Ovary (tissue), 3 donors: ENCODE results near the gene DHX16.

ENCODE experiments used
- CTCF ChIP-seq, 3 donors: fragments of 450-650 bp in 2 of 3; fragments of 200-600 bp in 1 of 3; IDR thresholded peaks; one replicate each; pipeline versions ENCODE4 v1.5.1 to v1.8.0; 2016 to 2022; ENCODE audit warnings: antibody characterized with exemption in 3 of 3, mild to moderate bottlenecking in 1 of 3
- EP300 ChIP-seq: sonication (generic); formaldehyde crosslinking; IDR thresholded peaks from one replicate; pipeline ENCODE4 v1.6.1; 2017; ENCODE audit warnings: antibody characterized with exemption
- POLR2A ChIP-seq: fragments of 450-650 bp; IDR thresholded peaks from one replicate; pipeline ENCODE4 v1.6.1; 2017; ENCODE audit warnings: antibody characterized with exemption, mild to moderate bottlenecking, moderate library complexity
- donor health status: DM: no; HTN: no; CAD: no.

DNA sequence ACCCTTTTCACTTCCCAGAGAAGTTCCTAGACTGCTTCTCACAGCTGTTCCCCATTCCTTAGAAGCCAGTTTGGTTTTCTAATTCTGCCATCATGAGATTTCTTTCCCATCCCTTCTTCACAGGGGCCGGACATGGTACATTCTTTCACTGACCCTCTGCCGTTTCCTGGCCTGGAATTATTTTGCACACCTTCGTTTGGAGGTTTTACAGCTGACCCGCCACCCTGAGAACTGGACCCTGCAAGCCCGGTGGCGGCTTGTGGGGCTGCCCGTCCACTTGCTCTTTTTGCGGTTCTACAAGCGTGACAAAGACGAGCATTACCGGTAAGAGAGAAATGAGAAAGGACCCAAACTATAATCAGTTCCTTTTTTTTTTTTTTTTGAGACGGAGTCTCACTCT, 21.7 kb downstream of the DHX16 start:
- no peak for TF ChIP-seq CTCF (IDR thresholded peaks at IDR 0.05)
- TF ChIP-seq POLR2A, result no peak
- no peak for TF ChIP-seq EP300
